ENCODE measurements around the gene SOD1.
A peak's percentile ranks its signal among the peaks of the same experiment; 100 is the strongest.
"Not testable (repeated sequence)": the region's sequence is repeated elsewhere in the genome, so short reads cannot be mapped to it uniquely, and the experiment has no call there.

The SOD1 gene

DNA sequence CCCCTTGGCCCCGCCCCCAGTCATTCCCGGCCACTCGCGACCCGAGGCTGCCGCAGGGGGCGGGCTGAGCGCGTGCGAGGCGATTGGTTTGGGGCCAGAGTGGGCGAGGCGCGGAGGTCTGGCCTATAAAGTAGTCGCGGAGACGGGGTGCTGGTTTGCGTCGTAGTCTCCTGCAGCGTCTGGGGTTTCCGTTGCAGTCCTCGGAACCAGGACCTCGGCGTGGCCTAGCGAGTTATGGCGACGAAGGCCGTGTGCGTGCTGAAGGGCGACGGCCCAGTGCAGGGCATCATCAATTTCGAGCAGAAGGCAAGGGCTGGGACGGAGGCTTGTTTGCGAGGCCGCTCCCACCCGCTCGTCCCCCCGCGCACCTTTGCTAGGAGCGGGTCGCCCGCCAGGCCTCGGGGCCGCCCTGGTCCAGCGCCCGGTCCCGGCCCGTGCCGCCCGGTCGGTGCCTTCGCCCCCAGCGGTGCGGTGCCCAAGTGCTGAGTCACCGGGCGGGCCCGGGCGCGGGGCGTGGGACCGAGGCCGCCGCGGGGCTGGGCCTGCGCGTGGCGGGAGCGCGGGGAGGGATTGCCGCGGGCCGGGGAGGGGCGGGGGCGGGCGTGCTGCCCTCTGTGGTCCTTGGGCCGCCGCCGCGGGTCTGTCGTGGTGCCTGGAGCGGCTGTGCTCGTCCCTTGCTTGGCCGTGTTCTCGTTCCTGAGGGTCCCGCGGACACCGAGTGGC is at the start of gene SOD1:
SOD1 (plus strand) TSS at position 158 of the 723 bp plus-strand sequence; CDS start at position 235, 77 bp downstream.
- peak; percentile 96 for DNase-seq (ENCODE audit: low spot score)

DNA sequence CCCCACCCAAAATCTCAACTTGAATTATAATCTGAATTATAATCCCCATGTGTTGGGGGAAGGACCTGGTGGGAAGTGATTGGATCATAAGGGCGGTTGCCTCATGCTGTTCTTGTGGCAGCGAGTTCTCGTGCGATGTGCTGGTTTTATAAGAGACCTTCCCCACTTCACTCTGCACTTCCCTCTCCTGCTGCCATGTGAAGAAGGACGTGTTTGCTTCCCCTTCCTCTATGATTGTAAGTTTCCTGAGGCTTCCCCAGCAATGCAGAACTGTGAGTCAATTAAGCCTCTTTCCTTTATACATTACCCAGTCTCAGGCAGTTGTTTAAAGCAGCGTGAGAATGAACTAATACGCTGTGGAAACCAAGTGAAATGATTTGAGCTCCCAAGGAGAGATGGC is 48.0 kb upstream of the SOD1 start:
- no peak for DNase-seq (ENCODE audit: low spot score)

DNA sequence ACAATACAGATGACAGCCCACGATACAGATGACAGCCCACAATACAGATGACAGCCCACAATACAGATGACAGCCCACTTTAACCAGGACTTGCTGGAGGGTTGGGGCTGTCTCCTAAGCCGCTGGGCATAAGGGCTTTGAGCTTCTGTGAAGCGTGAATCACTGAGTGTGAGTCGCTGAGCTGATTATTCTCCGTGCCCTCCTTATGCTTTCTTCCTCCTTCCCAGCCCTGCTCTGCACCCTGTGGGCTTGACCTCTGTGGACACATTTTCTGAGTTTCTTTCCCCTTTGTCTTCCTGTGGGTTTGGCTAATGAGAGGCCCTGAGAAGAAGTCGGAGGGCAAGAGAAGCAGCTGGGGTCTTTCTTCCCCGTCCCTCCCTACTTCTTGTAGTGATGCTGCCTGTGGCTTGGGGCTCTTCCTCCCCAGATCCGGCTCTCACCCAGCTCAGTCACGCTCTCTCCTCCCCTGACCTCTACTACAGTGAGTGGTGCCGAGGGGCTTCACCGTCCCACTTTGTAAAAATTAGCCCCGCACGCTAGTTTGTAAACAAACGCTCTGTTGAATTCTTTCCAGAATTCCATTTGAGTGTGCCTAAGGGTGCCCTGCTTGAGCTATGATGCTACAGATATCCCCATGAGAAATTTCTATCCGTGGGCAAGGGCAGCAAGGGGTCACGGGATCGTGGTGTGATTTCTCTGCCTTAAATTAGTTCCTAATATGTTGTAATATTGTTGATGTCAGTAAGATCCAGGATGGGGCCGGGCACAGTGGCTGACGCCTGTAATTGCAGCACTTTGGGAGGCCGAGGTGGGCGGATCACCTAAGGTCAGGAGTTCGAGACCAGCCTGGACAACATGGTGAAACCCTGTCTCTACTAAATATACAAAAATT is 46.4 kb upstream of the SOD1 start:
- DNase-seq (ENCODE audit: low spot score): no peak

DNA sequence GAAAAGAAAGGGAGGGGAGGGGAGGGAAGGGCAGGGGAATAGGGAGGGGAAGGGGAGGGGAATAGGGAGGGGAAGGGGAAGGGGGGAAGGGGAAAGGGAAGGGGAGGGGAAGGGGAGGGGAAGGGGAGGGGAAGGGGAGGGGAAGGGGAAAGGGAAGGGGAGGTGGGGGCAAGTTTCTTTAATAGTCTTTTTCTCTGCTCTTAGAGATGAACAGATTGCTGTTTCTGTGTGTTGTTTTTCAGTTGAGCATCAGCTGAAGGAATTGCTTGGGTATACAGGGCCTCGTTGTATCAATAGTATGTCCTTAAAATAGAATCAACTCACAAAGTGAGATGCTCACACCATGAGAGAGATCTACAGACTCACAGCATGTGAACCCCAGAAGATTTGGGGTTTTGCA is 44.8 kb upstream of the SOD1 start:
- no peak for DNase-seq (ENCODE audit: low spot score)

DNA sequence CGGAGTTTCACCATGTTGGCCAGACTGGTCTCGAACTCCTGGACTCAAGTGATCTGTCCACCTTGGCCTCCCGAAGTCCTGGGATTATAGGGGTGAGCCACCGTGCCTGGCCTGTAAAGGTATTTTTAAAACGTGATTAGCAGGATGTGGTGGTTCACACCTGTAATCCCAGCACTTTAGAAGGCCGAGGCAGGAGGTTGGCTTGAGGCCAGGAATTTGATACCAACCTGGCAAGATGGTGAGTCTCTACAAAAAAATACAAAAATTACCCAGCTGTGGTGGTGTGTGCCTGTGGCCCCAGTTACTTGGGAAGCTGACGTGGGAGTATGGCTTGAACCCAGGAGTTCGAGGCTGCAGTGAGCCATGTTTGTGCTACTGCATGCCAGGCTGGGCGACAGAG is 43.3 kb upstream of the SOD1 start:
- no peak for DNase-seq (ENCODE audit: low spot score)

DNA sequence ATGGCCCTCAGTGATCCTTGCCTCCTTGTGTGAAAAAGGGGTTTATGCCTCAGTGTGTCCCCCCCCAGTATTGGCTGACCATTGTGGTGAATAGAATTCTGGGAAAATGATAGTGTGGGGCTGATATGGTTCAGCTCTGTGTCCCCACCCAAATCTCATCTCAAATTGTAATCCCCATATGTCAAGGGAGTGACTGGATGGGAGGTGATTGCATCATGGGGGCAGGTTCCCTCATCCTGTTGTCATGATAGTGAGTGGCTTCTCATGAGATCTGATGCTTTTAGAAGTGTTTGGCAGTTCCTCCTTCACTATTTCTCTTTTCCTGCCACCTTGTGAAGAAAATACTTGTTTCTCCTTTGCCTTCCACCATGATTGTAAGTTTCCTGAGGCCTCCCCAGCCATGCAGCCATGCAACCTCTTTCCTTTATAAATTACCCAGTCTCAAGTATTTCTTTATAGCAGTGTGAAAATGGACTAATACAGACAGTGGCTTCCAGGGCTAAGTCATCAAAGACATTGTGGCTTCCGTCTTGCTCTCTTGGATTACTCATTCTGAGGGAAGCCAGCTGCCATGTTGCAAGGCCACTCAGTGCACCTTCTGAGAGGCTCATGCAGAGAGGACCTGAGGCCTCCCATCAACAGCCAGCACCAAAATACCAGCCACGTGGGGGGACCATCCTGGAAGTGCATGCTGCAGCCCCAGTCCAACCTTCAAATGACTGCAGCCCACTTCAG is 40.6 kb upstream of the SOD1 start:
- DNase-seq (ENCODE audit: low spot score): no peak

DNA sequence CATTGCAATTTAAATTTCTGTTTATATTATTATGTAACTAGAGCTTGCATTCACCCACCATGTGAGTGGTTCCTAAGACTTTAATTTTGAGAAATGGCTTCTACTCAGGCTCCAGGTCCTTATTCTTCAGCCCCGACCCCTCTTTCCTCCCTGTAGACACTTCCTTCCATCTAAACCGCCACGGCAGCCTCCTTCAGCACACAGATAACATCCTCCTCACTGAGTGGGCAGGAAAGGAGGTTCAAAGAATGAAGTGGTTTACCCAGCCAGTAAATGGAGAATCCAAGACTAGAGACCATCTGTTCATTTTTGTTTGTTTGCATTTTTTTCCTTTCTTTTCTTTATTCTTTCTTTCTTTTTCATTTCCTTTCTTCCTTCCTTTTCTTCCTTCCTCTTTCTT is 37.1 kb upstream of the SOD1 start:
- DNase-seq (ENCODE audit: low spot score): no peak

DNA sequence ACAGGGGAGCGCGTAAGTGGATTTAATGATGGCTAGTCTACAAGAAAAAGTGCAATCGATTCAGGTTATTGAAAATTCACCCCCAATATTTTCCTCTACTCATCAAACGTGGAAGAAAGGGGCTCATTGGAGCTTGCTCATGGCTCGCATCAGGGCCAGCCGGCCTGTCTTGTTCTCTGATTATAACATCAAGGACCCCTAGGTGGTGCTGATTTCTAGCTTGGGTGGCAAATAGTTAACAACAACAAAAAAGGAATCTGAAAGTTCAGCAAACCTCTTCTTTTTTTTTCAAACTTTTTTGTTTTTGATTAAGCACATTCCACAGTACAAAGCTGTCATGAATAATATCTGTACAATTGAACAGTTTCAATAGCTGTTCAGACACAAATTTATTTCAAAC is 35.8 kb upstream of the SOD1 start:
- no peak for DNase-seq (ENCODE audit: low spot score)

DNA sequence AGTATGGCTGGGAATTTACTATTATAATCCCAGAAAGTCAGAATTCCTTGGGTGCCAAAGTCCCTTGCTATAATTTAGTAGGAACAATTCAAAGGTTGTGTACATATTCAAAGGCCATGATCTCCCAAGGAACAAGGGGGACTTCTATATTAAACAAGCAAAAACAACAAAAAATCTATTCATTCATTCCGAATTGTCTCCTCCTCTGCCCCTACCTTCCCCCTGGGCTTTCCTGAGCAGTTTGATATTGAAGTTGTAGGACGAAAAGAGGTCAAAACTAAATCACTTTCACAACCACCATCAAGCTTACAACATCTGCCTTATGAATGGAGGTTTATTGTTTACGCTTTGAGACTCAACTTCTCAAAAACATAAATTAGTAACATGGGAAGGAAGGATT is 35.3 kb upstream of the SOD1 start:
- no peak for DNase-seq (ENCODE audit: low spot score)

DNA sequence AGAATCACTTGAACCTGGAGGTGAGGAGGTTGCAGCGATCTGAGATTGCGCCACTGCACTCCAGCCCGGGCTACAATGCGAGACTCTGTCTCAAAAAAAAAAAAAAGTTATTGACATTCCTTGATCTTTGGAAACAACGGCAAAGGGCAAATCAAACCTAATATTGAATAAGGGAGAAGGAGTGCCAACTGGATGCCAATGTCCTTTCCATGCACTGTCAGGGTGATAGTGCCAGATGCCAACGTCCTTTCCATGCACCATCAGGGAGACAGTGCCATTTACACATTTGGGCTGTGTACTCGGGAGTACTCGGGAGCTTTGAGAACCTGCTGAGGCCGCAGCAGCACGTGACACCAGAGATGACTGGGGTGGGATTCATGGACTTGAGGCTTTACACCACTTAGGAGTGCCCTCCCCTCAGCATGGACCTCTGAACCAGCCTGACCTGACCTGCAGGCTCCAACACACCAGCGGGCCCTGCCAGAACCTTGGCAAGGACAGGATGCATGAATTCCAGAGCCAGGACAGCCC is 34.5 kb upstream of the SOD1 start:
- no peak for DNase-seq (ENCODE audit: low spot score)

DNA sequence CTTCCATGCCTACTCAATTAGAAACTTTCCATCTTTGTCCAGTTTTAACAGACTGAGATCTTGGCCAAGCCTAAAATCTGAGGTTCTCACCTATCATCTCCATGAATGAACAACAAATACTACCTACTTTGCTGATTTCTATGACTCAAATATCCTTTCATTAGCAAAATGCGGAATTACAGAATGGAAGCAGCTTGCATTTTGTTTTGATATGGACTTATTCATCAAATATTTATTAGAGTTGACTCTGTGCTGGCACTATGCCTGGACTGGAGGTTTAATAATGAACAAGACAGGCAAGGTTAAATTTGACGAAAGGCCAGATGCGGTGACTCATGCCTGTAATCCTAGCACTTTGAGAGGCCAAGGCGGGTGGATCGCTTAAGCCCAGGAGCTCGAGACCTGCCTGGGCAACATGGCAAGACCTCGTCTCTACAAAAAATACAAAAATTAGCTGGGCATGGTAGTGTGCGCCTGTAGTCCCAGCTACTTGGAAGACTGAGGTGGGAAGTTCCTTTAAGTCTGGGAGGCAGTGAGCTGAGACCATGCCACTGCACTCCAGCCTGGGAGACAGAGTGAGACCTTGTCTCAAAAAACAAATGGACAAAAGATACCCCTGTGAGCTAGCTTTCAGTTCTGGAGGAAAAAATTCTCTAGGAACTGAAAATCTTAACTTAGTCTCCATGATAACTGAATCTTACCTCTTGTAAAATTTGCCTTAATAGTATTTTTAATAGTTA is 29.4 kb upstream of the SOD1 start:
- DNase-seq (ENCODE audit: low spot score): no peak

DNA sequence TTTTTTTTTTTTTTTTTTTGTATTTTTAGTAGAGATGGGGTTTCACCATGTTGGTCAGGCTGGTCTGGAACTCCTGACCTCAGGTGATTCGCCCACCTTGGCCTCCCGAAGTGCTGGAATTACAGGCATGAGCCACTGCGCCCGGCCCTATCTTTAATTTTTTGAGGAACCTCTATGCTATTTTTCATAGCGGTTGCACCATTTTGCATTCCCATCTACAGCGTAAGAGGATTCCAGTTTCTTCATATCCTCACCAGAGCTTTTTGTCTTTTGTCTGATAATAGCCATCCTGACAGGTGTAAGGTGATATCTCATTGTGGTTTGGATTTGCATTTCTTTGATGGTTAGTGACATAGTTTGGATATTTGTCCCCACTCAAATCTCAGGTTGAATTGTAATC is 27.6 kb upstream of the SOD1 start:
- not testable (repeated sequence) for DNase-seq (ENCODE audit: low spot score)

DNA sequence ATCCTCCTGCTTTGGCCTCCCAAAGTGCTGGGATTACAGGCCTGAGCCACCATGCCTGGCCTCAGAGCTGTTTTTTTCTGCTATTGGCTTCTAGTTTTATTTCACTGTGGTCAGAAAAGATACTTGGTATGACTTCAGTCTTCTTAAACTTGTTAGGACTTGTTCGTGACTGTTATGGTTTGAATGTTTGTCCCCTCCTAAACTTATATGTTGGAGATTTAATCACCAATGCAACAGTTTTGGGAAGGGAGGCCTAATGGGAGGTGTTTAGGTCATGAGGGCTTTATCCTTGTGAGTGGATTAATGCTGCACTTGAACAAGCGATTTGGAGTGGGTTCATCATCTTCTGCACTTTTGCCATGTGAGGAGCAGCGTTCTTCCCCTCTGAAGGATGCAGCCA is 24.5 kb upstream of the SOD1 start:
- no peak for DNase-seq (ENCODE audit: low spot score)

DNA sequence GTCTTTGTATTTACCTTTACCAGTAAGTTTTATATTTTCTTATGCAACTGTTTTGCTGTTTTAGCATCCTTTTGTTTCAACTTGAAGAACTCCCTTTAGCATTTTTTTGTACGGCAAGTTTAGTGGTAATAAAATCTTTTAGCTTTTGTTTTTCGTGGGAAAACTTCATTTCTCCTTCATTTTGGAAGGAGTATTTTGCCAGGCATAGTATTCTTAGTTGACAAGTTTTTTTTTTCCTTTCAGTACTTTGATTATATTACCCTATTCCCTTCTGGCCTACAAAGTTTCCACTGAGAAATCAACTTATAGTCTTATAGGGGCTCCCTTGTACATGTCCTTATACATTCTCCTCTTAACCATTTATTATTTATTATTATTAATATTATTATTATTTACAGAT is 22.6 kb upstream of the SOD1 start:
- DNase-seq (ENCODE audit: low spot score): no peak

DNA sequence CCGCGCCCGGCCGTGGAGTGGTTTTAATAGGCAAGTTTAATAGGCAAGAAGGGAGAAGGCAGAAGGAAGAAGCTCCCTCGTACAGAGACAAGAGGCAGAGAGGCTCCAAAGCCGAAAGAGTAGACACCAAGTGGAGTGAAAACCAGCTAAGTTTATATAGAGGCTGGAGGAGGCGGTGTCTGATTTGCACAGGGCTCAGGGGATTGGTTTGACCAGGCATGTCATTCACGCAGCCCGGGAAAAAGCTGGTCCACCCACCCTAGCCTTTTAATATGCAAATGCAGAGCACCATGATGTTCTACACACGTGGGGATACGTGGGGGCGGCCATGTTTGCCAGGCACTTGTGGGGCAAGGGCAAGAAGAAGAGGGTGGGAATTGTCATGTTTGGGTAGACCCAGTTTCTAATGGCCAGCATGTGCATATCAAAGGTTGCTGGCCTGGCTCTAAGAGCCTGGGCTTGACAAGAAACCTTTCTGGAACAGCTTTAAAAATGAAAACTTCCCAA is 18.0 kb upstream of the SOD1 start:
- DNase-seq (ENCODE audit: low spot score): no peak

DNA sequence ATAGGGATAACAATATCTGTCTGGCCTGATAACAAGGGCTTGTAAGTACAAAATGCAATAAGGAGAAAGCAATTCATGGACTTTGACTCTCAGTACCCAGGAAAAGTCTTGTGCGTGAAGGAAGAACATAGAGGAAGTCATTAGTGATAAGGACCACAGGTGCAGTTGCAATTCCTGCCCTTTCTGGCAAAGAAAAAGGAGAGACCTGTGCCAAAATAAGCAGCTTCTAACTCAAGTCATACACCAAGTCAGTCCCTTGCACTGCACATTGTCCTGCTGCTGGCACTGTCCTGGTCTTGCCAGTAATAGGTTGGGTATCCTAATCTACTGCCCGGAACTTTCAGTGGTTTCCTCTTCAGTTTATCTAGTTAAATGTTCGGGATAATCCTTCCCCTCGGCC is 14.8 kb upstream of the SOD1 start:
- DNase-seq (ENCODE audit: low spot score): no peak

DNA sequence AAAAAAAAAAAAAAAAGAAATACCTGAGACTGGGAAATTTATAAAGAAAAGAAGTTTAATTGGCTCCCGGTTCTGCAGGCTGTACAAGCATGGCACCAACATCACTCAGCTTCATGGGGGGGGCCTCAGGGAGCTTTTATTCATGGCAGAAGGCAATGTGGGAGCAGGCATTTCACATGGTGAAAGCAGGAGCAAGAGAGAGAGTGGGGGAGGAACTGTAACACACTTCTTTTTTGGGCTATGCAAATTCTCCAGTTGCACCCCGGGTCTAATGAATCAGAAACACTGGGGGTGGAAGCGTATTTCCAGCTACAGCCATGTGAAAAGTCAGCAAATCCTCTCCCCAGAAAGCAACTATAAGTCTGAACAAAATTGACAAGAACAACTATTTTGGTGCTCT is 11.8 kb upstream of the SOD1 start:
- DNase-seq (ENCODE audit: low spot score): no peak

DNA sequence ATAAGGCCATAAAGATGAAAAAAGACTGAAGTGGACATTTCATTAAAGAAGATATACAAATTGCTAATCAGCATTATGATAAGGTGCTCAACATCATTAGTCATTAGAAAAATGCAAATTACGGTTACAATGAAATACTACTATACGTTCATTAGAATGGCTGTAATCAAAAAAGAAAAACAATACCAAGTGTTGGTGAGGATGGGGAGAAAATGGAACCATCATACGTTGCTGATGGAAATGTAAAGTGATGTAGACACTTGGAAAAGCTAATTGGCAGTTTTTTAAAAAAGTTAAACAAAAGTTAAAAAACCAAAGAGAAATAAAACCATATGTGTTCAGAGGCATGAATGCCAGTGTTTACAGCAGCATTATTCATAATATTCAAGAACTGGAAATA is 8.6 kb upstream of the SOD1 start:
- no peak for DNase-seq (ENCODE audit: low spot score)

DNA sequence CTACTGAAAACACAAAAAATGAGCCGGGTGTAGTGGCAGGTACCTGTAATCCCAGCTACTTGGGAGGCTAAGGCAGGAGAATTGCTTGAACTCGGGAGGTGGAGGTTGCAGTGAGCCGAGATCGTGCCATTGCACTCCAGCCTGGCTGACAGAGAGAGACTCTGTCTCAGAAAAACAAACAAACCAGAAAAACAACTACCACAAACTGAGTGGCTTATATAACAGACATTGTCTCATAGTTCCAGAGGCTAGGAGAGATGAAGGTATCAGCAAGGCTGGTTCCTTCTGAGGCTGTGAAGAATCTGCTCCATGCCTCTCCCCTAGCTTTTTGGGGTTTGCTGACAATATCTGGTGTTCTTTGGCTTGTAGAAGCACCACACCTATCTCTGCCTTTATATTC is 8.0 kb upstream of the SOD1 start:
- DNase-seq (ENCODE audit: low spot score): not testable (repeated sequence)

DNA sequence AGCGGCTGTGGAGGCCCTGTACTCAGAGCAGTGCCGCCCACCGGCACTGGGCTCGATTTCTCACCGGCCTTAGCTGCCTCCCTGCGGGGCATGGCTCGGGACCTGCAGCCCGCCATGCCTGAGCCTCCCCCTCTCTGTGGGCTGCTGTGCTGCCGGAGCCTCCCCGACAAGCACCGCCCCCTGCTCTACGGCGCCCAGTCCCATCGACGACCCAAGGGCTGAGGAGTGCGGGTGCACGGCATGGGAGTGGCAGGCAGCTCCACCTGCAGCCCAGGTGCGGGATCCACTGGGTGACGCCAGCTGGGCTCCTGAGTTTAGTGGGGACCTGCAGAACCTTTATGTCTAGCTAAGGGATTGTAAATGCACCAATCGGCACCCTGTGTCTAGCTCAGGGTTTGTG is 5.2 kb upstream of the SOD1 start:
- DNase-seq (ENCODE audit: low spot score): no peak

DNA sequence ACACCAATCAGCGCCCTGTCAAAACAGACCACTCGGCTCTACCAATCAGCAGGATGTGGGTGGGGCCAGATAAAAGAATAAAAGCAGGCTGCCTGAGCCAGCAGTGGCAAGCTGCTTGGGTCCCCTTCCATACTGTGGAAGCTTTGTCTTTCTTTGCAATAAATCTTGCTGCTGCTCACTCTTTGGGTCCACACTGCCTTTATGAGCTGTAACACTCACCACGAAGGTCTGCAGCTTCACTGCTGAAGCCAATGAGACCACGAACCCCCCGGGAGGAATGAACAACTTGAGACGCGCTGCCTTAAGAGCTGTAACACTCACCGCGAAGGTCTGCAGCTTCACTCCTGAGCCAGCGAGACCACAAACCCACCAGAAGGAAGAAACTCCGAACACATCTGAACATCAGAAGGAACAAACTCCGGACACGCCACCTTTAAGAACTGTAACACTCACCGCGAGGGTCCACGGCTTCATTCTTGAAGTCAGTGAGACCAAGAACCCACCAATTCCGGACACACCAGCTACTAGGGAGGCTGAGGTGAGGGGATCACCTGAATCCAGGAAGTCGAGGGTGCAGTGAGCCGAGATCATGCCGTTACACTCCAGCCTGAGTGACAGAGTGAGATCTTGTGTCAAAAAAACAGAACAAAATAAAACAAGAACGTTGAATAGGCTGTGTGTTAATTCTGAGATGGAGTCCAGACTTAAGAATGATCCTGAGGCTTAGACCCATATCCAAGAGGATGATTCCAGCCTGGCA is 4.5 kb upstream of the SOD1 start:
- not testable (repeated sequence) for DNase-seq (ENCODE audit: low spot score)

All from hematopoietic multipotent progenitor cell treated with erythropoietin and hydrocortisone succinate and interleukin-3 and kit ligand, for 15 days (in vitro differentiated cells).